ENCODE measurements around the gene NDUFA11. TPM values are rescaled to one million over a fixed set of nuclear protein-coding genes. Genes with fewer than 3 reads are reported as not detected.
A peak's percentile ranks its signal among the peaks of the same experiment; 100 is the strongest.

The NDUFA11 gene
- total RNA-seq, 1 experiment from 2014 or later = 169 TPM

DNA sequence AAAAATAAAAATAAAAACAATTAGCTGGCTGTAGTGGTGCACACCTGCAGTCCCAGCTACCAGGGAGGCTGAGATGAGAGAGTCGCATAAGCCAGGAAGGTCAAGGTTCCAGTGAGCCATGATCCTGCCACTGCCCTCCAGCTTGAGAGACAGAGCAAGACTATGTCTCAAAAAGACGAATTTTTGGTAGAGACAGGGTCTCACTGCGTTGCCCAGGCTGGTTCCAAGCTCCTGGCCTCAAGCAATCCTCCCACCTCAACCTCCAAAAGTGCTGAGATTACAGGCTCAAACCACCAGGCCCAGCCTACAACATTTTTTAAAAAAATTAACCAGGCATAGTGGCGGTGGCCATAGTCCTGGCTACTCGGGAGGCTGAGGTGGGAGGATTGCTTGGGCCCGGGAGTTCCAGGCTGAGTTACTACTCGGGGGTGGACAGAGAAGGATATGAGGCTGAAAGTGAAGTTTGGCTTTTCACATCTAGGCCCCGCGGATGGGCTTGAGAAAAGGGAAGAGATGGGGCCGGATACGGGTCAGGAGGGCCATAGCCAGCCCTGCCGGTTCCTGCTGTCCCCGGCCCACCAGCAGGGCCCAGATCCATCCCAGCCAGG lies 10.2 kb downstream of the NDUFA11 start:
- Histone ChIP-seq H3K9me3 (ENCODE audit: insufficient read depth, low read depth) (no peaks in the 10 kb centered on the region), H3K4me3 (no peak overlapping the region), H2AFZ (no peak overlapping the region), H3K9me2 (ENCODE audit: insufficient read depth) (no peaks in the 10 kb centered on the region), H3F3A (ENCODE audit: insufficient read depth, low read depth) (no peaks in the 10 kb centered on the region; the same call in 1 of the 2 replicates), H3K4me1 (replicated peaks; ENCODE audit: insufficient read depth) (no peaks in the 10 kb centered on the region), H3K27ac (no peak overlapping the region), H3K4me2 (no peak overlapping the region), H3K36me3 (ENCODE audit: low read depth) (no peaks in the 10 kb centered on the region), H3K79me2 (ENCODE audit: low read depth) (no peaks in the 10 kb centered on the region), H4K20me1 (ENCODE audit: insufficient read depth) (peaks cover 9% of the 10 kb centered on the region; the same call in 1 of the 2 replicates), H3K27me3 (ENCODE audit: insufficient read depth, low read depth) (no peaks in the 10 kb centered on the region)
- ChIA-PET CTCF (no interaction called here), POLR2A (ENCODE audit: unreplicated experiment) (no interaction called here)
- BruUV-seq (replicated peaks) = no TSS peak
- no peak for DNase-seq
- intact Hi-C loops (cut with micrococcal nuclease; ENCODE audit: unreplicated experiment) = no loop called here
- TF ChIP-seq EZH2 (IDR thresholded peaks at IDR 0.05; ENCODE audit: low read depth) = no peak
- TF ChIP-seq, protein P1, sequence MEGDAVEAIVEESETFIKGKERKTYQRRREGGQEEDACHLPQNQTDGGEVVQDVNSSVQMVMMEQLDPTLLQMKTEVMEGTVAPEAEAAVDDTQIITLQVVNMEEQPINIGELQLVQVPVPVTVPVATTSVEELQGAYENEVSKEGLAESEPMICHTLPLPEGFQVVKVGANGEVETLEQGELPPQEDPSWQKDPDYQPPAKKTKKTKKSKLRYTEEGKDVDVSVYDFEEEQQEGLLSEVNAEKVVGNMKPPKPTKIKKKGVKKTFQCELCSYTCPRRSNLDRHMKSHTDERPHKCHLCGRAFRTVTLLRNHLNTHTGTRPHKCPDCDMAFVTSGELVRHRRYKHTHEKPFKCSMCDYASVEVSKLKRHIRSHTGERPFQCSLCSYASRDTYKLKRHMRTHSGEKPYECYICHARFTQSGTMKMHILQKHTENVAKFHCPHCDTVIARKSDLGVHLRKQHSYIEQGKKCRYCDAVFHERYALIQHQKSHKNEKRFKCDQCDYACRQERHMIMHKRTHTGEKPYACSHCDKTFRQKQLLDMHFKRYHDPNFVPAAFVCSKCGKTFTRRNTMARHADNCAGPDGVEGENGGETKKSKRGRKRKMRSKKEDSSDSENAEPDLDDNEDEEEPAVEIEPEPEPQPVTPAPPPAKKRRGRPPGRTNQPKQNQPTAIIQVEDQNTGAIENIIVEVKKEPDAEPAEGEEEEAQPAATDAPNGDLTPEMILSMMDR (conservative IDR thresholded peaks at IDR 0.05) = no peak

DNA sequence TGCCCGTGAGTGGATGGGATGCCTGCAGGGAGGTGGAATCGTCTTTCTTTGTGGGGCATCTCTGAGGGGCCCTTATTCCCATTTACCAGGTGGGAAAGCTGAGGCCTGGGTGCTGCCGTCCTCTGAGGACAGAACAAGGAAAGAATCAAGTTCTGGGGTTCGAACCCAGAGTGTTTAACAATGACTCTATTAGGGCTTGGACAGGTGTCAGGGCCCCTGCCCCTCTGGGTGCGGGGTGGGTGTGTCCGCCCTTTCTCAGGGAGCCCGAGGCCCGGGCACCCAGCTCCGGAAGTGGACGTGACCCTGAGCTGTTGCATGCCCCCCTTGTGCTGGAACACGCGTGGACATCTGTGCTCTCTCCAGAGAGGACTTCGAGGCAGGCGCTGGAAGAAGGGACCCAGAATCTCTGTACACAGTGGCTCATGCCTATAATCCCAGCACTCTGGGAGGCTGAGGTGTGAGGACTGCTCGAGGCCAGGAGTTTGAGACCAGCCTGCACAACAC lies 10.8 kb downstream of the NDUFA11 start:
- POLR2A ChIA-PET (ENCODE audit: unreplicated experiment) = no interaction called here
- no peaks in the 10 kb centered on the region for H3K79me2 ChIP-seq (ENCODE audit: low read depth)
- H2AFZ ChIP-seq = no peak overlapping the region
- no peaks in the 10 kb centered on the region for H3K36me3 ChIP-seq (ENCODE audit: low read depth)
- no peaks in the 10 kb centered on the region for H3K9me2 ChIP-seq (ENCODE audit: insufficient read depth)
- DNase-seq = no peak
- H3K4me1 ChIP-seq (replicated peaks; ENCODE audit: insufficient read depth) = no peaks in the 10 kb centered on the region
- peaks cover 7% of the 10 kb centered on the region; the same call in 1 of the 2 replicates for H4K20me1 ChIP-seq (ENCODE audit: insufficient read depth)
- no peaks in the 10 kb centered on the region; the same call in 1 of the 2 replicates for H3F3A ChIP-seq (ENCODE audit: insufficient read depth, low read depth)
- H3K27ac ChIP-seq = no peak overlapping the region
- BruUV-seq (replicated peaks) = TSS peak; percentile 6
- intact Hi-C loops (cut with micrococcal nuclease; ENCODE audit: unreplicated experiment) = loop anchor here (1.0 kb wide), 1 partner anchor 89 kb away; no protein-coding TSS in a partner anchor
- TF ChIP-seq, protein P1 (conservative IDR thresholded peaks at IDR 0.05) = no peak
- no peak for TF ChIP-seq EZH2 (IDR thresholded peaks at IDR 0.05; ENCODE audit: low read depth)
- H3K9me3 ChIP-seq (ENCODE audit: insufficient read depth, low read depth) = no peaks in the 10 kb centered on the region
- no peak overlapping the region for H3K4me2 ChIP-seq
- H3K4me3 ChIP-seq = no peak overlapping the region
- H3K27me3 ChIP-seq (ENCODE audit: insufficient read depth, low read depth) = no peaks in the 10 kb centered on the region
- CTCF ChIA-PET = no interaction called here

DNA sequence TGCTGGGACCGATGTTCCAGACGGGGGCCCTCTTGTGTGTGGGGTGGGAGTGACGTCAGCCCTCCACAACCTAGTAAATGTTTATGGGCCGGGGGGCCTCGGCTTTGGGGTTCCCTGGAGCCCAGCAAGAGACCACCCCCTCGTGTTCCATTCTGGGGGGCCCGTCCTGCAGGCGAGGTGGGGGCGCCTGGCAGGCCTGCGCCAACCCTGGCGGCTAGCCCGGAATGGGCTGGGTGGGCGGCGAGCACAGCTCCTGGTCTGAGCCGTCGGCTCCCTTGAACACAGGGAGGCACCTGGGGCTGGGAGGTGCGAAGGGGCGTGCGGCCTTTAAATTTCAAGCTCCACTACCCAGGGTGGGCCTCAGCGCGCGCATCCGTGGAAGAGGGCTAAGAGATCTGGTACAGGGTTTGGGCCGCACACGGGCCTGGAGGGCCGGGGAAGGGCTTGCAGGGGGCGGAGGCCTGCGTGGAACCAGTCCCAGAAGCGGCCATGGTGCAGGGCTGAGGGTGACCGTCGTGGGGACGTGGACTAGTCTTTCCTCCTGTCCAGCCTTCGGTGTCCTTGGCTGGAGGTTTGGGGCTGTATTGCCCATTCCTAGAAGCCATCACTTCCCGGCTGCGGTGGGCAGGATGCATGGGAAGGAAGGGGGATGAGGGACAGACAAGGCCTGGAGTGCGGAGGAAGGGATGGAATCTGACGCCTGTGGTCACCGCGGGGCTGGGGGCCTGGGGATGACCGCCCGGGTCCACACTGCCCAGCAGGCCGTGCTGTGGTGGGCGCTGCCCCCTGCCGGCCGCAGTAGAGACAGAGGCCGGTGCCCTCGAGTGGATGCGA lies 11.4 kb downstream of the NDUFA11 start:
- Histone ChIP-seq H3K9me2 (ENCODE audit: insufficient read depth) (no peaks in the 10 kb centered on the region), H3K27ac (no peak overlapping the region), H3K4me3 (no peak overlapping the region), H3K4me1 (replicated peaks; ENCODE audit: insufficient read depth) (no peaks in the 10 kb centered on the region), H3K27me3 (ENCODE audit: insufficient read depth, low read depth) (no peaks in the 10 kb centered on the region), H4K20me1 (ENCODE audit: insufficient read depth) (peaks cover 4% of the 10 kb centered on the region; the same call in 1 of the 2 replicates), H3K36me3 (ENCODE audit: low read depth) (no peaks in the 10 kb centered on the region), H3K9me3 (ENCODE audit: insufficient read depth, low read depth) (no peaks in the 10 kb centered on the region), H3K79me2 (ENCODE audit: low read depth) (no peaks in the 10 kb centered on the region), H2AFZ (no peak overlapping the region), H3K4me2 (no peak overlapping the region), H3F3A (ENCODE audit: insufficient read depth, low read depth) (no peaks in the 10 kb centered on the region; the same call in 1 of the 2 replicates)
- no peak for TF ChIP-seq EZH2 (IDR thresholded peaks at IDR 0.05; ENCODE audit: low read depth)
- TF ChIP-seq, protein P1 (conservative IDR thresholded peaks at IDR 0.05) = peak; percentile 64
- ChIA-PET POLR2A (ENCODE audit: unreplicated experiment) (no interaction called here), CTCF (interaction anchor here (0.6 kb wide), 1 partner anchor 116 kb away, joined by 6 read pairs; no protein-coding TSS in a partner anchor)
- DNase-seq = no peak
- no TSS peak for BruUV-seq (replicated peaks)
- intact Hi-C loops (cut with micrococcal nuclease; ENCODE audit: unreplicated experiment) = loop anchor here (1.0 kb wide), 1 partner anchor 88 kb away; no protein-coding TSS in a partner anchor

Data from PC-9 (cell line).